Amygdala (tissue), 56 donors: ENCODE results near the gene JHY.

Experiments used
- DNase-seq, 56 donors: peaks; one replicate each; lab custom pipeline; 2025; lab: John Stamatoyannopoulos, UW

The JHY gene

GRCh38 chr11:123000721-123001120 is 118.2 kb downstream of the JHY start:
- no peak for DNase-seq

GRCh38 chr11:123006860-123007542 is 124.4 kb downstream of the JHY start:
- no peak for DNase-seq
